HCT116 (cell line): ENCODE measurements around the gene SUSD4. TPM values are rescaled to one million over a fixed set of nuclear protein-coding genes. Genes with fewer than 3 reads are reported as not detected.

Experiments used
- ATAC-seq: fragments of 200-7000 bp; cut with Tn5 transposase; 2 replicates; pipeline ENCODE4 v1.9.1; 2020; ENCODE audit warnings: mild to moderate bottlenecking, moderate library complexity
- BruUV-seq: library from RNA; stranded (reverse); fragments of 400-500 nt; replicated peaks from 2 replicates; lab custom pipeline; 2021; lab: Mats Ljungman, UMichigan
- CTCF ChIA-PET: fragments of 300-600 bp; sonication (Branson Sonifier 250); formaldehyde crosslinking; loops from one replicate; lab custom pipeline; 2021; ENCODE audit warnings: antibody characterized with exemption; lab: Charles Lee
- POLR2A ChIA-PET: fragments of 300-600, 350-600 bp; sonication (Branson Sonifier 250); formaldehyde crosslinking; loops from one replicate; lab custom pipeline; 2021; ENCODE audit warnings: antibody characterized with exemption; lab: Charles Lee
- RAD21 ChIA-PET, 2 experiments: fragments of 300-600 bp; sonication (Branson Sonifier 250); formaldehyde crosslinking; loops; one replicate each; lab custom pipeline; 2023; ENCODE audit warnings: low total read pairs in 2 of 2; ENCODE audit not compliant: uncharacterized antibody in 2 of 2, unreplicated experiment in 2 of 2, low non-redundant PET in 1 of 2; lab: Charles Lee
- DNase-seq: peaks from one replicate; pipeline ENCODE4 v3.0.0-alpha.2; 2010; ENCODE audit warnings: low read depth, low spot score
- H2AFZ ChIP-seq: fragments of 200-600 bp; shearing (Covaris generic), sonication (generic); 2 replicates; pipeline ENCODE4 v1.6.1; 2017; ENCODE audit warnings: low read depth, mixed run types, mixed read lengths, antibody characterized with exemption, low read length; ENCODE audit not compliant: poor library complexity, severe bottlenecking
- H3K27ac ChIP-seq: 2 replicates; pipeline ENCODE4 v1.5.1; 2012; ENCODE audit warnings: low read depth, low read length
- H3K27me3 ChIP-seq: fragments of 200-600 bp; sonication (generic); 2 replicates; pipeline ENCODE4 v1.6.1; 2016; ENCODE audit warnings: mixed run types, low read length, mixed read lengths; ENCODE audit not compliant: insufficient read depth
- H3K36me3 ChIP-seq, 2 experiments: fragments of 200-500 bp in 1 of 2; fragments of 200-600 bp in 1 of 2; sonication (Bioruptor generic) in 1 of 2; sonication (generic) in 1 of 2; 2 replicates each; pipeline versions ENCODE4 v1.5.1 to v1.6.1; 2014 to 2016; ENCODE audit warnings: low read length in 2 of 2, inconsistent platforms in 1 of 2, mixed read lengths in 1 of 2, mixed run types in 1 of 2; ENCODE audit not compliant: insufficient read depth in 2 of 2, control insufficient read depth in 1 of 2
- H3K4me1 ChIP-seq, 2 experiments: fragments of 200-600 bp in 1 of 2; sonication (generic) in 1 of 2; 2 replicates each; pipeline versions ENCODE4 v1.5.1 to v1.6.1; 2012 to 2017; ENCODE audit warnings: low read length in 2 of 2, inconsistent platforms in 1 of 2, mild to moderate bottlenecking in 1 of 2, mixed read lengths in 1 of 2, mixed run types in 1 of 2, moderate library complexity in 1 of 2; ENCODE audit not compliant: insufficient read depth in 2 of 2, control insufficient read depth in 1 of 2
- H3K4me2 ChIP-seq: fragments of 200-600 bp; sonication (generic); 2 replicates; pipeline ENCODE4 v1.6.1; 2017; ENCODE audit warnings: mixed run types, low read length, mixed read lengths
- H3K4me3 ChIP-seq, 2 experiments: fragments of 200-600 bp in 1 of 2; sonication (generic) in 1 of 2; replicated peaks in 1 of 2; 2 replicates each; pipeline ENCODE4 v1.5.1; 2011 to 2016; ENCODE audit warnings: low read length in 2 of 2, control low read depth in 1 of 2, low read depth in 1 of 2, mild to moderate bottlenecking in 1 of 2, mixed read lengths in 1 of 2, mixed run types in 1 of 2
- H3K79me2 ChIP-seq: fragments of 200-600 bp; sonication (generic); 2 replicates; pipeline ENCODE4 v1.6.1; 2017; ENCODE audit warnings: mild to moderate bottlenecking, mixed run types, low read length, moderate library complexity, mixed read lengths; ENCODE audit not compliant: insufficient read depth
- H3K9ac ChIP-seq: fragments of 200-600 bp; sonication (generic); 2 replicates; pipeline ENCODE4 v1.6.1; 2016; ENCODE audit warnings: low read length, mixed read lengths
- H3K9me2 ChIP-seq: fragments of 200-600 bp; sonication (generic), shearing (Covaris generic); 2 replicates; pipeline ENCODE4 v1.6.1; 2017; ENCODE audit warnings: mixed run types, mild to moderate bottlenecking, moderate library complexity; ENCODE audit not compliant: insufficient read depth
- H3K9me3 ChIP-seq, 2 experiments: fragments of 200-500 bp in 1 of 2; fragments of 200-600 bp in 1 of 2; sonication (Bioruptor generic) in 1 of 2; sonication (generic) in 1 of 2; 2 replicates each; pipeline ENCODE4 v1.6.1; 2014 to 2017; ENCODE audit warnings: low read length in 2 of 2, mixed read lengths in 2 of 2, inconsistent platforms in 1 of 2, low read depth in 1 of 2, mild to moderate bottlenecking in 1 of 2, mixed run types in 1 of 2, moderate library complexity in 1 of 2; ENCODE audit not compliant: control insufficient read depth in 1 of 2, insufficient read depth in 1 of 2
- H4K20me1 ChIP-seq: fragments of 200-600 bp; sonication (generic), shearing (Covaris generic); 2 replicates; pipeline ENCODE4 v1.6.1; 2017; ENCODE audit warnings: mixed run types, mild to moderate bottlenecking, moderate library complexity; ENCODE audit not compliant: insufficient read depth
- ATF3 ChIP-seq: IDR thresholded peaks from 2 replicates; pipeline ENCODE4 v1.6.1; 2012
- EGR1 ChIP-seq: IDR thresholded peaks from 2 replicates; pipeline ENCODE4 v1.6.1; 2012; ENCODE audit warnings: low read depth
- ELF1 ChIP-seq: IDR thresholded peaks from 2 replicates; pipeline ENCODE4 v1.6.1; 2012; ENCODE audit warnings: low read depth, borderline replicate concordance
- FOSL1 ChIP-seq: IDR thresholded peaks from 2 replicates; pipeline ENCODE4 v1.6.1; 2012; ENCODE audit warnings: low read depth
- MAX ChIP-seq: IDR thresholded peaks from 2 replicates; pipeline ENCODE4 v1.6.1; 2012
- POLR2A ChIP-seq: IDR thresholded peaks from 2 replicates; pipeline ENCODE4 v1.7.0; 2011; ENCODE audit warnings: borderline replicate concordance; ENCODE audit not compliant: insufficient read depth, insufficient read length; ENCODE audit errors: extremely low read depth
- REST ChIP-seq: IDR thresholded peaks from 2 replicates; pipeline ENCODE4 v1.6.1; 2012; ENCODE audit warnings: low read depth
- SP1 ChIP-seq: IDR thresholded peaks from 2 replicates; pipeline ENCODE4 v1.6.1; 2012; ENCODE audit warnings: low read depth
- TCF7L2 ChIP-seq: IDR thresholded peaks from 2 replicates; pipeline ENCODE4 v1.7.0; 2011; ENCODE audit warnings: borderline replicate concordance, inconsistent platforms; ENCODE audit not compliant: insufficient read depth, insufficient read length; ENCODE audit errors: extremely low read depth
- ZFX ChIP-seq: fragments of 450-650 bp; IDR thresholded peaks from 2 replicates; pipeline ENCODE4 v1.6.1; 2017
- intact Hi-C: fragments of 100-400 bp; cut with micrococcal nuclease; formaldehyde crosslinking; loops from 2 replicates; pipeline ENCODE4 v1.10.0; 2022
- total RNA-seq: library from RNA; stranded (reverse); gene quantifications from one replicate; pipeline ENCODE4 v1.2.1, GENCODE V29; 2021; ENCODE audit not compliant: unreplicated experiment

Gene SUSD4
- total RNA-seq, 1 experiment from 2014 or later, result 0.59 TPM

DNA sequence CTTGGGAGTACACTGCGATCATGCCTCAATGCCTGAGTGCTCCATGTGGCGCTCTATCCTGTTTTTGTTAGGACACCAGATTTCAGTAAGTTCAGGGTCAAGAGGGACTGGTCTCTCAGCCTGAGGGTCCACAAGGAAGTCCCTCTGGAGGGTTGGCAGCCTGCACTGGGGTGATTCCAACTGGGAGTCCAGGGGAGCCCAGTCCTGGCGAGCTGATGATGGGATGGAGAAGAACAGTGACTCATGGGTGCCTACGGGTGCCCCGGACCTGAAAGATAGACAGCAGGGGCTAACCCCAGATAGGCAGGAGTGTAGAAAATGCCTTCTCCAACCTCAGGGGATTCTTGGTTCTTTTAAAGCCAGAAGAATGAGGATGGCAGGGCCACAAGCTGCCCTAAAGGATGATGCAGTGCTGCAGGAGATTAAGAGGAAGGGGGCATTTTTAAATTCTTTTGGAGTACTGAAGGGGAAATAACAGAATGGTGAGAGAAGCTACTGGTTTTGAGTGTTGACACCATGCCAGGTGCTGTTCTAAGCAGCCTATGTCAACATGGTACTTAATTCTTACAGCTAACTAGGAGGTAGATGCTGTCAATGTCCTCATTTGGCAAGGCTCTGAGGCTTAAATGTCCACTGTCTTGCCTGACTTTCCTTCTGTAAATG lies 152.5 kb downstream of the SUSD4 start:
- H4K20me1 ChIP-seq, result no peaks in the 10 kb centered on the region
- H3K27me3 ChIP-seq, result no peaks in the 10 kb centered on the region; the same call in 1 of the 2 replicates
- ChIA-PET POLR2A (no interaction called here), CTCF (no interaction called here), RAD21 (no interaction called here)
- TF ChIP-seq REST, result no peak
- TF ChIP-seq POLR2A, result no peak
- no peak for TF ChIP-seq EGR1
- no peak for TF ChIP-seq FOSL1
- TF ChIP-seq ATF3, result no peak
- H3K4me2 ChIP-seq, result no peak overlapping the region
- BruUV-seq, result no TSS peak
- H3K9me2 ChIP-seq, result no peaks in the 10 kb centered on the region
- no peaks in the 10 kb centered on the region for H3K79me2 ChIP-seq
- H3K9me3 ChIP-seq, result no peaks in the 10 kb centered on the region
- H3K4me3 ChIP-seq, result no peak overlapping the region
- ATAC-seq (no peak), DNase-seq (no peak)
- H3K27ac ChIP-seq, result no peak overlapping the region
- H3K4me1 ChIP-seq, result no peaks in the 10 kb centered on the region
- H2AFZ ChIP-seq, result no peak overlapping the region
- no peak overlapping the region for H3K9ac ChIP-seq
- no peaks in the 10 kb centered on the region for H3K36me3 ChIP-seq
- intact Hi-C loops, result no loop called here

DNA sequence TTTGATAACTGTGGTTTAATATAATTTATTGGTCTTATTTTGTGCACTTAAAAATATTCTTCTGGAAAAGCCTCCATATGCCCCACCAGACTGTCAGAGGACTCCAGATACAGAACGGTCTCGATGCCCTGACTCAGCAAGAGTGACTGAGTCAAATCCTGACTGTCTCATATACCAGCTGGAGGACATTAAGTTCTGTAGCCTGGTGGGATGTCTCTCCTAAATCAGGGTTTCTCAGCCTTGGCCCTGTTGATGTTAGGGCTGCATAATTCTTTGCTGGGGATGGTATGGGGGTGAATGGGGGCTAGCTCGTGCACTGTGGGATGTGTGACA lies 153.2 kb downstream of the SUSD4 start:
- intact Hi-C loops, result no loop called here
- H4K20me1 ChIP-seq, result no peaks in the 10 kb centered on the region
- ChIA-PET POLR2A (no interaction called here), CTCF (no interaction called here), RAD21 (no interaction called here)
- no peak overlapping the region for H3K4me3 ChIP-seq
- H3K4me1 ChIP-seq, result no peaks in the 10 kb centered on the region
- H2AFZ ChIP-seq, result no peak overlapping the region
- DNase-seq, result no peak
- H3K9ac ChIP-seq, result no peak overlapping the region
- no peak overlapping the region for H3K27ac ChIP-seq
- no peaks in the 10 kb centered on the region for H3K79me2 ChIP-seq
- H3K9me2 ChIP-seq, result no peaks in the 10 kb centered on the region
- no peak for ATAC-seq
- BruUV-seq, result no TSS peak
- H3K9me3 ChIP-seq, result no peaks in the 10 kb centered on the region
- H3K36me3 ChIP-seq, result no peaks in the 10 kb centered on the region
- H3K4me2 ChIP-seq, result no peak overlapping the region
- H3K27me3 ChIP-seq, result no peaks in the 10 kb centered on the region; the same call in 1 of the 2 replicates
- TF ChIP-seq REST, result no peak
- no peak for TF ChIP-seq SP1
- TF ChIP-seq MAX, result no peak
- no peak for TF ChIP-seq ELF1
- no peak for TF ChIP-seq TCF7L2
- no peak for TF ChIP-seq EGR1
- TF ChIP-seq ZFX, result no peak
